Left lung (tissue), 10 donors: ENCODE measurements around the gene RAB4B. TPM values are rescaled to one million over a fixed set of nuclear protein-coding genes. Genes with fewer than 3 reads are reported as not detected.
A peak's percentile ranks its signal among the peaks of the same experiment; 100 is the strongest.
"Not testable (repeated sequence)": the region's sequence is repeated elsewhere in the genome, so short reads cannot be mapped to it uniquely, and the experiment has no call there.

Experiments used
- ATAC-seq: fragments of 200-7000 bp; cut with Tn5 transposase; one replicate; pipeline ENCODE4 v1.9.1; 2020; ENCODE audit warnings: moderate library complexity
- DNase-seq, 4 donors: peaks; one replicate each; pipeline ENCODE4 v3.0.0-alpha.2; 2013 to 2020
- H3K27ac ChIP-seq, 2 donors: fragments of 200-600 bp; sonication (generic) in 1 of 2; one replicate each; pipeline versions ENCODE4 v1.5.0 to v1.8.0; 2020 to 2021
- H3K27me3 ChIP-seq, 2 donors: fragments of 200-600 bp; sonication (generic) in 1 of 2; one replicate each; pipeline versions ENCODE4 v1.5.0 to v1.8.0; 2020 to 2021
- H3K36me3 ChIP-seq, 2 donors: fragments of 200-600 bp; sonication (generic) in 1 of 2; one replicate each; pipeline versions ENCODE4 v1.5.0 to v1.8.0; 2020 to 2021
- H3K4me1 ChIP-seq, 2 donors: fragments of 200-600 bp; one replicate each; pipeline ENCODE4 v1.8.0; 2021
- H3K4me3 ChIP-seq, 2 donors: fragments of 200-600 bp; sonication (generic) in 1 of 2; one replicate each; pipeline versions ENCODE4 v1.5.0 to v1.8.0; 2020 to 2021; ENCODE audit warnings: mild to moderate bottlenecking in 1 of 2
- H3K9me3 ChIP-seq, 2 donors: fragments of 200-600 bp; sonication (generic) in 1 of 2; one replicate each; pipeline versions ENCODE4 v1.5.0 to v1.8.0; 2020 to 2021
- intact Hi-C, 2 donors: fragments of 100-400 bp; cut with DNase I; formaldehyde crosslinking; loops; one replicate each; pipeline versions ENCODE4 v1.11.2 to v1.14.2; 2022
- polyA plus RNA-seq, 6 donors: library from polyadenylated mRNA; unstranded; fragments of 120-200 nt; gene quantifications; one replicate each; pipeline ENCODE4 v1.2.1, GENCODE V29; 2013; ENCODE audit not compliant: insufficient read length in 6 of 6
- total RNA-seq, 2 donors: library from RNA; stranded (reverse); fragmentation: NEBNext Ultra II Directional; extraction: Animal tissue kit (Norgen Biotek cat#: 25700); gene quantifications; one replicate each; pipeline ENCODE4 v1.2.1, GENCODE V29; 2021
- TF ChIP-seq, protein P1 (sequence below), 2 donors: fragments of 200-600 bp; sonication (generic) in 1 of 2; IDR thresholded peaks; one replicate each; pipeline versions ENCODE4 v1.5.0 to v1.8.0; 2021; ENCODE audit warnings: antibody characterized with exemption in 2 of 2
- donor health status: DM: no; HTN: yes; CAD: no.
- donor health status: DM: no; HTN: no; CAD: no.

Gene RAB4B
- total and polyA plus RNA-seq, 8 donors: 11.1 to 50.4 (median 13.3) TPM

DNA sequence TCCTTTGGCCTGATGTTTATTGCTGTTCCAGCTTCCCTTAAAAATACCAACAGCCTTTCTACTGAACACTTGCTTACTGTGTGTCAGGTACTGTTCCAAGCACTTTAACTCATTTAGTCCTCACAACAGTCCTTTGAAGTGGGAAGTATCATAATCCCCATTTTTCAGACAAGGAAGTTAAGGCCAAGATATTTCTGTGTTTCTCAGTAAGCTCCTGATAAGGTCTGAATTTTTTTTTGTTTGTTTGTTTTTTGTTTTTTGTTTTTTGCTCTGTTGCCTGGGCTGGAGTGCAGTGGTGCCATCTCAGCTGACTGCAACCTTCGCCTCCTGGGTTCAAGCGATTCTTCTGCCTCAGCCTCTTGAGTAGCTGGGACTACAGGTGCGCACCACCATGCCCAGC is 19.6 kb upstream of the RAB4B start:
- no peaks in the 10 kb centered on the region for H3K9me3 ChIP-seq
- TF ChIP-seq, protein P1, sequence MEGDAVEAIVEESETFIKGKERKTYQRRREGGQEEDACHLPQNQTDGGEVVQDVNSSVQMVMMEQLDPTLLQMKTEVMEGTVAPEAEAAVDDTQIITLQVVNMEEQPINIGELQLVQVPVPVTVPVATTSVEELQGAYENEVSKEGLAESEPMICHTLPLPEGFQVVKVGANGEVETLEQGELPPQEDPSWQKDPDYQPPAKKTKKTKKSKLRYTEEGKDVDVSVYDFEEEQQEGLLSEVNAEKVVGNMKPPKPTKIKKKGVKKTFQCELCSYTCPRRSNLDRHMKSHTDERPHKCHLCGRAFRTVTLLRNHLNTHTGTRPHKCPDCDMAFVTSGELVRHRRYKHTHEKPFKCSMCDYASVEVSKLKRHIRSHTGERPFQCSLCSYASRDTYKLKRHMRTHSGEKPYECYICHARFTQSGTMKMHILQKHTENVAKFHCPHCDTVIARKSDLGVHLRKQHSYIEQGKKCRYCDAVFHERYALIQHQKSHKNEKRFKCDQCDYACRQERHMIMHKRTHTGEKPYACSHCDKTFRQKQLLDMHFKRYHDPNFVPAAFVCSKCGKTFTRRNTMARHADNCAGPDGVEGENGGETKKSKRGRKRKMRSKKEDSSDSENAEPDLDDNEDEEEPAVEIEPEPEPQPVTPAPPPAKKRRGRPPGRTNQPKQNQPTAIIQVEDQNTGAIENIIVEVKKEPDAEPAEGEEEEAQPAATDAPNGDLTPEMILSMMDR (IDR thresholded peaks at IDR 0.05): no peak
- DNase-seq (no peak), ATAC-seq (no peak)
- intact Hi-C loops: no loop called here
- peaks cover 16 to 37% of the 10 kb centered on the region in 2 donors for H3K4me1 ChIP-seq
- H3K4me3 ChIP-seq: no peak overlapping the region
- H3K27me3 ChIP-seq: no peaks in the 10 kb centered on the region
- H3K36me3 ChIP-seq: peaks cover 4 to 84% of the 10 kb centered on the region in 2 donors
- no peak overlapping the region for H3K27ac ChIP-seq

DNA sequence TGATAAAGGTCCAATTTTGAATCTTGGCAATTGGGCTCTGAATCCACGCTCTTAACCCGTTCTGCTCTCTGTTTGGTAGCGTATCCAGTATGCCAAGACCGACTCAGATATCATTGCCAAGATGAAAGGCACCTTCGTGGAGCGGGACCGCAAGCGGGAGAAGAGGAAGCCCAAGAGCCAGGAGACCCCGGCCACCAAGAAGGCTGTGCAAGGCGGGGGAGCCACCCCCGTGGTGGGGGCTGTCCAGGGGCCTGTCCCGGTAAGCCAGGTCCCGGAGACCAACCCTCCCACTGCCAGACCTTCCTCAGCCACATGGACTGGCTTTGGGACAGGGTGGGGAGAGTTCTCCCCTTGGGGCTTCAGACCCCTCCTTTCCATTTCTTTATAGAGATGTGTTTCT is 18.7 kb upstream of the RAB4B start:
- DNase-seq: peak in 1 of 4 donors; percentile 42
- no peak overlapping the region for H3K27ac ChIP-seq
- intact Hi-C loops: no loop called here
- H3K9me3 ChIP-seq: no peaks in the 10 kb centered on the region
- TF ChIP-seq, protein P1 (IDR thresholded peaks at IDR 0.05): no peak
- H3K4me3 ChIP-seq: no peak overlapping the region
- no peaks in the 10 kb centered on the region for H3K27me3 ChIP-seq
- H3K4me1 ChIP-seq: peaks cover 9 to 28% of the 10 kb centered on the region in 2 donors
- peaks cover 4 to 93% of the 10 kb centered on the region in 2 donors for H3K36me3 ChIP-seq
- ATAC-seq: no peak

DNA sequence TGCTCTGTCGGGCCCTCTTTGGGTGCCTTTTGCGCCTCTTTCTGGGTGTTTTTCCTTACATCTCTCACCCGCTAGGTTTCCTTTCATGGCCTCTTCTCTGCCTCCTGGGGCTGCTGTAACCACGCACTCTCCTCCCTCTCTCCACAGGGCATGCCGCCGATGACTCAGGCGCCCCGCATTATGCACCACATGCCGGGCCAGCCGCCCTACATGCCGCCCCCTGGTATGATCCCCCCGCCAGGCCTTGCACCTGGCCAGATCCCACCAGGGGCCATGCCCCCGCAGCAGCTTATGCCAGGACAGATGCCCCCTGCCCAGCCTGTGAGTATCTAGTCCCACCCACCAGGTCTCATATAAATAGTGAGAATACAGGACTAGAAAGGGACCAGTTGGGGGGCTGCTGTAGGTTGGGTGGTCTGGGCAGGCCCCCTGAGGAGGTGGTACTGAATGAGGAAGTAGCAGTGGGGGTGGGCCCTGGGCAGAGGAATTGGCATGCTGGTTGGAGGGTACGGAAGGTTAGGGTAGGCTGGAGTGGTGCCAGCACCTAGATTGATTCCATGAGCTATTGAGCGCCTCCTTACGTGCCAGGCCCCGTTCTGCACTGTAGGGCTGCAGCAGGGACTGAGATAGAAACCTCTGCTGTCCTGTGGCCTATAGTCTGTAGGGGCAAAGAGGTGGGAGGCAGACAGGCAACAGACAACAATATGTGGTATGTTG is 15.1 kb upstream of the RAB4B start:
- H3K4me1 ChIP-seq: peaks cover 0 to 3% of the 10 kb centered on the region in 2 donors
- no peaks in the 10 kb centered on the region for H3K9me3 ChIP-seq
- H3K36me3 ChIP-seq: peaks cover 4 to 98% of the 10 kb centered on the region in 2 donors
- no peak for ATAC-seq
- TF ChIP-seq, protein P1 (IDR thresholded peaks at IDR 0.05): no peak
- intact Hi-C loops: no loop called here
- no peaks in the 10 kb centered on the region for H3K27me3 ChIP-seq
- DNase-seq: no peak
- no peak overlapping the region for H3K27ac ChIP-seq
- no peak overlapping the region for H3K4me3 ChIP-seq

DNA sequence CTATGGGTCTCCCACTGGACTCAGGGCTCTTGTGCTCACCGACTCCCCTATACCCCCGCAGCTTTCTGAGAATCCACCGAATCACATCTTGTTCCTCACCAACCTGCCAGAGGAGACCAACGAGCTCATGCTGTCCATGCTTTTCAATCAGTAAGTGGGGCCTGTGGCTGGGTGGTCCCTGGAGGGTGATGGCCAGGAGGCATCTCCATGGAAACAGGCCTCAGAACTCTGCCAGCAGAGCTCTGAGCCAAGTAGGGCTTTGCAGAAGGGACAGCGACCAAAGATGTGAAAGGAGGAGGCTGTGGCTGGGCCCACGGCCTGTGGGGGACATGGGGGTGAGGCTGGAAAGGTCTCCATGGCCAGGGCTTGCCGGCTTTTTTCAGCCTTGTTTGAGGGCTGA is 14.5 kb upstream of the RAB4B start:
- TF ChIP-seq, protein P1 (IDR thresholded peaks at IDR 0.05): no peak
- intact Hi-C loops: no loop called here
- Histone ChIP-seq H3K9me3 (no peaks in the 10 kb centered on the region), H3K27me3 (no peaks in the 10 kb centered on the region), H3K4me1 (peaks cover 0 to 3% of the 10 kb centered on the region in 2 donors), H3K27ac (no peak overlapping the region), H3K4me3 (no peak overlapping the region), H3K36me3 (peaks cover 4 to 98% of the 10 kb centered on the region in 2 donors)
- ATAC-seq: no peak
- DNase-seq: peak in 1 of 4 donors; percentile 37

DNA sequence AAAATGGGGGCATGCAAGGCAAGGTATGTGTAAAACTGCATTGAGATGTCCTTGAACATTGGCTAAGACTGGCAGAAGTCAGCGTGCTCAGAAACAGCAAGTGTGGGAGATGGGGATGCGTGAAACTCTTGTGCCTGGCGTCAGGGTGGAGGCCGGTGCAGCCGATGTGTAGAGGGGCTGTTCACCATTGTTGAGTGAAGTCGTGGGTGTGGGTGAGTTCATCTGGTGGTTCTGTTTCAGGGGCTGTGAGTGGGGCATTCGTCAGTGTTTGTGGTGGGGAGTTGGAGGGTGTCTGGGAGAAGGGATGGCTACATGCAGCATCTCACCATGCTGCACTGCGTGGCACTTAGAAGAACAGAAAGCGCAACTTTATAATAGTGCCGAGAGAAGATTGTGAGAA is 14.1 kb upstream of the RAB4B start:
- Histone ChIP-seq H3K4me3 (no peak overlapping the region), H3K4me1 (peaks cover 0 to 3% of the 10 kb centered on the region in 2 donors), H3K27me3 (no peaks in the 10 kb centered on the region), H3K27ac (no peak overlapping the region), H3K9me3 (no peaks in the 10 kb centered on the region), H3K36me3 (peaks cover 4 to 94% of the 10 kb centered on the region in 2 donors)
- intact Hi-C loops: no loop called here
- ATAC-seq (no peak), DNase-seq (peak in 1 of 4 donors; percentile 43)
- TF ChIP-seq, protein P1 (IDR thresholded peaks at IDR 0.05): no peak

DNA sequence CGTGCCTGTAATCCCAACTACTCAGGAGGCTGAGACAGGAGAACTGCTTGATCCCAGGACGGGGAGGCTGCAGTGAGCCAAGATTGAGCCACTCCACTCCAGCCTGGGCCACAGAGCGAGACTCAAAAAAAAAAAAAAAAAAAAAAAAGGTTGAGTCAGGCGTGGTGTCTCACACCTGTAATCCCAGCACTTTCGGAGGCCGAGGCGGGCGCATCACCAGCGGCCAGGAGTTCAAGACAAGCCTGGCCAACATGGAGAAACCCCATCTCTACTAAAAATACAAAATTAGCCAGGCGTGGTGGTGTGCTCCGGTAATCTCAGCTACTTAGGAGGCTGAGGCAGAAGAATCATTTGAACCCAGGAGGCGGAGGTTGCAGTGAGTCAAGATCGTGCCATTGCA is 11.7 kb upstream of the RAB4B start:
- H3K4me3 ChIP-seq, ATAC-seq, H3K27ac ChIP-seq, intact Hi-C loops, H3K9me3 ChIP-seq, DNase-seq, H3K27me3 ChIP-seq, H3K4me1 ChIP-seq: not testable (repeated sequence)
- peaks cover 0 to 70% of the 10 kb centered on the region in 2 donors for H3K36me3 ChIP-seq
